K562 (cell line): ENCODE results near the gene NFE2. TPM values are rescaled to one million over a fixed set of nuclear protein-coding genes. Genes with fewer than 3 reads are reported as not detected.

Experiments used
- BCLAF1 ChIP-seq, 2 experiments: fragments of 450-650 bp in 1 of 2; IDR thresholded peaks; 2 replicates each; pipeline ENCODE4 v1.6.1; 2011 to 2017; ENCODE audit warnings: low read depth in 2 of 2, antibody characterized with exemption in 1 of 2, borderline replicate concordance in 1 of 2, low read length in 1 of 2, mild to moderate bottlenecking in 1 of 2, mixed read lengths in 1 of 2; ENCODE audit not compliant: control insufficient read depth in 1 of 2
- BRD9 ChIP-seq: fragments of 450-650 bp; IDR thresholded peaks from 2 replicates; pipeline ENCODE4 v1.6.1; 2018; ENCODE audit warnings: low read depth; ENCODE audit not compliant: partially characterized antibody
- CREB3L1 ChIP-seq: fragments of 450-650 bp; IDR thresholded peaks from 2 replicates; pipeline ENCODE4 v1.6.1; 2014; ENCODE audit warnings: low read depth, mild to moderate bottlenecking, moderate library complexity, borderline replicate concordance
- CREM ChIP-seq: IDR thresholded peaks from 2 replicates; pipeline ENCODE4 v1.6.1; 2014; ENCODE audit warnings: antibody characterized with exemption, low read depth
- ESRRA ChIP-seq: fragments of 450-650 bp; IDR thresholded peaks from 2 replicates; pipeline ENCODE4 v1.6.1; 2014; ENCODE audit warnings: low read depth, mild to moderate bottlenecking, moderate library complexity, borderline replicate concordance
- KAT7 ChIP-seq: sonication (generic); formaldehyde crosslinking; IDR thresholded peaks from 2 replicates; pipeline ENCODE4 v1.8.0; 2022; ENCODE audit warnings: missing genetic modification reagents, mild to moderate bottlenecking, borderline replicate concordance
- L3MBTL2 ChIP-seq: fragments of 450-650 bp; IDR thresholded peaks from 2 replicates; pipeline ENCODE4 v1.6.1; 2016; ENCODE audit warnings: mild to moderate bottlenecking, moderate library complexity
- MED1 ChIP-seq: sonication (generic); formaldehyde crosslinking; IDR thresholded peaks from 2 replicates; pipeline ENCODE4 v1.8.1; 2023; ENCODE audit warnings: missing genetic modification reagents, borderline replicate concordance
- NCOA6 ChIP-seq: fragments of 450-650 bp; IDR thresholded peaks from 2 replicates; pipeline ENCODE4 v1.6.1; 2017; ENCODE audit warnings: mild to moderate bottlenecking
- NFRKB ChIP-seq: fragments of 450-650 bp; IDR thresholded peaks from 2 replicates; pipeline ENCODE4 v1.6.1; 2016; ENCODE audit warnings: low read depth
- RBBP5 ChIP-seq: fragments of 200-600 bp; sonication (generic); IDR thresholded peaks from 2 replicates; pipeline ENCODE4 v1.6.1; 2012; ENCODE audit warnings: borderline replicate concordance, mild to moderate bottlenecking, low read length, control low read depth, inconsistent platforms; ENCODE audit not compliant: insufficient read depth, poor library complexity, severe bottlenecking
- RFX5 ChIP-seq: IDR thresholded peaks from 2 replicates; pipeline ENCODE4 v1.6.1; 2011; ENCODE audit warnings: low read depth, mild to moderate bottlenecking, improper control_type of control experiment, low read length
- SIN3B ChIP-seq: fragments of 450-650 bp; IDR thresholded peaks from 2 replicates; pipeline ENCODE4 v1.6.1; 2017; ENCODE audit warnings: low read depth, mild to moderate bottlenecking, moderate library complexity
- SMARCA5 ChIP-seq: fragments of 450-650 bp; IDR thresholded peaks from 2 replicates; pipeline ENCODE4 v1.6.1; 2016
- TBP ChIP-seq: optimal IDR thresholded peaks from 2 replicates; pipeline ENCODE3; 2011; ENCODE audit warnings: low read depth, low read length, improper control_type of control experiment
- TEAD2 ChIP-seq: fragments of 450-650 bp; IDR thresholded peaks from 2 replicates; pipeline ENCODE4 v1.6.1; 2016; ENCODE audit warnings: missing genetic modification characterization, control low read depth, missing compliant biosample characterization
- THAP12 ChIP-seq: fragments of 250-450 bp; sonication (Bioruptor Pico); IDR thresholded peaks from 2 replicates; pipeline ENCODE4 v1.9.0; 2021; ENCODE audit warnings: mild to moderate bottlenecking, inconsistent platforms
- XRCC5 ChIP-seq: fragments of 200-400 bp; formaldehyde crosslinking; IDR thresholded peaks from 2 replicates; pipeline ENCODE4 v1.6.1; 2017; ENCODE audit warnings: low read depth, mild to moderate bottlenecking, low read length
- YY1 ChIP-seq, 3 experiments: IDR thresholded peaks; 2 replicates each; pipeline ENCODE4 v1.6.1; 2011; ENCODE audit warnings: low read length in 2 of 3, mild to moderate bottlenecking in 2 of 3, moderate library complexity in 2 of 3, borderline replicate concordance in 1 of 3, control low read depth in 1 of 3, low read depth in 1 of 3; ENCODE audit not compliant: insufficient read depth in 3 of 3, insufficient replicate concordance in 2 of 3, control insufficient read depth in 1 of 3, insufficient read length in 1 of 3; ENCODE audit errors: extremely low read depth in 1 of 3
- ZNF282 ChIP-seq: sonication (generic); formaldehyde crosslinking; IDR thresholded peaks from 2 replicates; pipeline ENCODE4 v1.8.1; 2023; ENCODE audit warnings: missing genetic modification reagents
- ZNF324 ChIP-seq: fragments of 250-450 bp; sonication (Bioruptor Pico); IDR thresholded peaks from 2 replicates; pipeline ENCODE4 v1.4.0; 2020; ENCODE audit warnings: mild to moderate bottlenecking
- ZNF347 ChIP-seq: fragments of 450-650 bp; formaldehyde crosslinking; IDR thresholded peaks from 2 replicates; pipeline ENCODE4 v1.4.0; 2020; ENCODE audit warnings: low read depth, mild to moderate bottlenecking, moderate library complexity
- ZNF830 ChIP-seq: fragments of 250-450 bp; sonication (Bioruptor Pico); IDR thresholded peaks from 2 replicates; pipeline ENCODE4 v1.5.0; 2021; ENCODE audit warnings: mild to moderate bottlenecking
- polyA plus RNA-seq, 8 experiments: library from polyadenylated mRNA; depleted of rRNA in 4 of 8; stranded (reverse) in 5 of 8; unstranded in 3 of 8; fragments of >200 nt; fragmentation: Nextera tagmentation in 2 of 8; fragmentation: Illumina TruSeq in 1 of 8; extraction: Ambion mirVana in 2 of 8; extraction: Trizol in 1 of 8; gene quantifications; 2 replicates each; pipeline versions ENCODE4 v1.2.1 to v1.2.3, GENCODE V29; 2011 to 2014; ENCODE audit warnings: inconsistent platforms in 1 of 8, missing spikeins in 1 of 8
- total RNA-seq, 7 experiments: library from RNA; depleted of rRNA in 6 of 7; stranded (reverse); fragments of >200 nt in 6 of 7; fragmentation: Illumina TruSeq in 2 of 7; extraction: Trizol in 2 of 7; gene quantifications; 2 replicates each; pipeline versions ENCODE4 v1.2.1 to v1.2.3, GENCODE V29; 2011 to 2021; ENCODE audit warnings: low replicate concordance in 1 of 7

NFE2 gene
- total and polyA plus RNA-seq, 9 of the 15 experiments (the other 6 are each of a cell fraction or from before 2014, with no cell fraction given) = 12.3 to 282 (median 208) TPM

DNA sequence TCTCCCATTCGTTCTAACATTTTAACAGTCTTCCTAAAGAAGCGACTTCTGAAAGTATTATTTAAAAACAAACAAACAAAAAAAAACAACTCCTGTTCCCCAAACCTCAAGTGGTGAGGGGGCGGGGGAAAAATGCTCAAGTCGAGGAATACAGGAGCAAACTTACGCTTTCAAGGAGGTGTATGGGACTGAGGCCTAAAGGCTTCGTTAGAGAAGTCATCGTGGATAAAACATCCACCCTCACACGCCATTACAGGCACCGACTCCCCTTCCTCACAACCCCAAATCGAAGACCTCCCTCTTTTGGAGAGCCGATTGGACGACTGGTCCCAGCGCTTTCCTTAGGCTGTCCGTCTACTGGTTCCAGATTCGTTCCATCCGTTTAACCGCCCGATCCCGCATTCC is 21.6 kb downstream of the NFE2 start (continued):
- TF ChIP-seq CREB3L1 = no peak
- 0 out of 4 replicates have a peak, but pooled peaks of 1 of the 2 experiments have one; percentile 38 for TF ChIP-seq BCLAF1 (IDR thresholded peaks at IDR 0.05; ENCODE audit: borderline replicate concordance in 1 of 2, control insufficient read depth in 1 of 2, low read depth in 2 of 2, low read length in 1 of 2)
- TF ChIP-seq ZNF282 = no peak
- no peak for TF ChIP-seq NCOA6
- TF ChIP-seq THAP12 (CRISPR knock-in tag) = peak; percentile 70; the same call in 1 of the 2 replicates
- TF ChIP-seq RFX5 = no peak
- TF ChIP-seq L3MBTL2 = no peak
- no peak for TF ChIP-seq XRCC5
- peak; percentile 87 for TF ChIP-seq BRD9
- no peak for TF ChIP-seq ZNF347 (CRISPR knock-in tag)
- 0 out of 2 replicates have a peak, but pooled peaks have one; percentile 46 for TF ChIP-seq ZNF830 (CRISPR knock-in tag)
- TF ChIP-seq CREM = no peak
- TF ChIP-seq SMARCA5 = no peak
- TF ChIP-seq ZNF324 = no peak
- peak; percentile 24 for TF ChIP-seq RBBP5
- no peak for TF ChIP-seq TBP
- TF ChIP-seq YY1 (IDR thresholded peaks at IDR 0.05; ENCODE audit: borderline replicate concordance in 1 of 3, control insufficient read depth in 1 of 3, extremely low read depth in 1 of 3, insufficient read depth in 3 of 3, insufficient read length in 1 of 3, insufficient replicate concordance in 2 of 3, low read depth in 1 of 3, low read length in 2 of 3) = peak in 1 of 3 experiments; percentile 73
- no peak for TF ChIP-seq ESRRA
- TF ChIP-seq TEAD2 = no peak
- 0 out of 2 replicates have a peak, but pooled peaks have one; percentile 19 for TF ChIP-seq SIN3B
- 0 out of 2 replicates have a peak, but pooled peaks have one; percentile 26 for TF ChIP-seq KAT7 (CRISPR knock-in tag)
- TF ChIP-seq MED1 (CRISPR knock-in tag) = no peak
- 0 out of 2 replicates have a peak, but pooled peaks have one; percentile 85 for TF ChIP-seq NFRKB
